Measurements from ENCODE around the gene KCTD7.
"Not testable (repeated sequence)": the region's sequence is repeated elsewhere in the genome, so short reads cannot be mapped to it uniquely, and the experiment has no call there.

KCTD7 gene

DNA sequence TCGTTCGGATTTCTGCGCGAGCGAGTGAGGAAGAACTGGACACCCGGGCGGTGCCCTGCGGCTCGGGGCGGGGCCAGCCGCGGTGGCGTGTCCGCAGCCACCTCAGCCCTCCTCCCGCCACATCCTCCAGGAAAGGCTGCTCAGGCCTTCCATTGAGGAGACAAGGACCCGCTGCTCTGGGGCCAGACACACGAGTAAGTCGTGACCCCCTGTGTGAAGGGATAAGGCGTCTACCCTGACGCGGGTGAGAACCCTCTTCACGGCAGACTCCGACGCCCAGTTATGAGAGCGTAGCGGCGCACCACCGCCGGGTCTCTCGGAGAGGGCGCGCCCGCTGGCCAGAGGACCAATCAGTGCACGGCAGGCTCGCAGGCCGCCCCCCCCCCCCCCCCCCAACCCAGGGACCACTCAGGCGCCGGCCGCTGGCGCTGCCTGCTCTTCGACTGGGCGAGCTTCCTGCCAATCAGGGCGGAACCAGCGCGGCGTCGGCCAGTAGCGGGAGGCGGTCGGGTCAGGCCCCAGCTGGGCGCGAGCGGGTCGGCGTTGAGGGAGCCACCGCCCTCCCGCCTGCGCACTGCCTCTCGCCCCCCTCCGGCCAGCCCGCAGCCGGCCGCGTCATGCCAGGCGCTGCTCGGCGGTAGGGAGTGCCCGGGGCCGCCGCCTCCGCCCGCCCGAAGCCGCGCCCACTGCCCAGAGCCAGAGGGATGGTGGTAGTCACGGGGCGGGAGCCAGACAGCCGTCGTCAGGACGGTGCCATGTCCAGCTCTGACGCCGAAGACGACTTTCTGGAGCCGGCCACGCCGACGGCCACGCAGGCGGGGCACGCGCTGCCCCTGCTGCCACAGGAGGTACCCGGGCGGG, at the start of gene KCTD7:
TSS of gene KCTD7 (plus strand) at position 521 of the 861 bp plus-strand sequence. CDS start at position 705, 184 bp downstream.
- peak; percentile 99 for DNase-seq (ENCODE audit: low spot score)

DNA sequence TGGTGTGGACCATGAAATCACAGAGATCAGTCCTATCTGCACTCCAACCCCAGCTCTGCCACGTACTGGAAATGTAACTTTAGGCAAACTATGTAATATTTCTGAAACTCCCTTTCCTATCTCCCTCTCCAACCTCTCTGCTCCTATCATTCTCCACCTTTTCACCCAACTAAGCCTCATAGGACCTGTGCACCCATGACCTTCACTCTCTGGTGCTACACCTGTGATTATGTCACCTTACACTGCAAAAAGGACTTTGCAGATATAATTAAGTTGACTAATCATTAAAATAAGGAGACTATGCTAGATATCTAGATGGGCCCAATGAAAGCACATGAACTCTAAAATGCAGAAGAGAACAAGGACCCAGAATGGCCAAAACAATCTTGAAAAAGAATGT, 48.3 kb upstream of the KCTD7 start:
- not testable (repeated sequence) for DNase-seq (ENCODE audit: low spot score)

DNA sequence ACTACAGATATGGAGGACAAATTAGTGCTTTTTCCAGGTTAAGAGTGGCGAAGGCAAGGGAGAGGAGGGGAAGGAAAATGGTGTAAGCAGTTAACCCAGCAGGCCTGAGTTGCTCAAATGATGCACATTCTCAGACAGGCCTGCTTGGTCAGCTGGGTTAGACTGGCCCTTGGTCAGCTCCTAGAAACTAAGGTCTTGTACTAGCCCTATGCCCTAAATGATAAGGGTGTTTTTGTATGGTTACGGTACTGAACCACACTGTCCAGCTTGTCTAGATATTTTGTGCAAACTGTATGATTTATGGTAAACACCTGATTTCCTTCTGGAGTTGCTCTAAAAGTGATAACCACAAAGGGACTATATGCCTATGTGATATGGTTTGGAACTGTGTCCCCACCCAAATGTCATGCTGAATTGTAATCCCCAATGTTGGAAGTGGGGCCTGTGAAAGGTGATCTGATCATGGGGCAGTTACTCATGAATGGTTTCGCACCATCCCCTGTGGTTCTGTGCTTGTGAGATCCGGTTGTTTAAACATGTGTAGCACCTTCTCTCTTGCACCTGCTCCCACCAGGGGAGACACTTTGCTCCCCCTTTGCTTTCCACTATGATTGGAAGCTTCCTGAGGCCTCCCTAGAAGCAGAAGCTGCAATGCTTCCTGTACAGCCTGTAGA, 45.7 kb upstream of the KCTD7 start:
- not testable (repeated sequence) for DNase-seq (ENCODE audit: low spot score)

DNA sequence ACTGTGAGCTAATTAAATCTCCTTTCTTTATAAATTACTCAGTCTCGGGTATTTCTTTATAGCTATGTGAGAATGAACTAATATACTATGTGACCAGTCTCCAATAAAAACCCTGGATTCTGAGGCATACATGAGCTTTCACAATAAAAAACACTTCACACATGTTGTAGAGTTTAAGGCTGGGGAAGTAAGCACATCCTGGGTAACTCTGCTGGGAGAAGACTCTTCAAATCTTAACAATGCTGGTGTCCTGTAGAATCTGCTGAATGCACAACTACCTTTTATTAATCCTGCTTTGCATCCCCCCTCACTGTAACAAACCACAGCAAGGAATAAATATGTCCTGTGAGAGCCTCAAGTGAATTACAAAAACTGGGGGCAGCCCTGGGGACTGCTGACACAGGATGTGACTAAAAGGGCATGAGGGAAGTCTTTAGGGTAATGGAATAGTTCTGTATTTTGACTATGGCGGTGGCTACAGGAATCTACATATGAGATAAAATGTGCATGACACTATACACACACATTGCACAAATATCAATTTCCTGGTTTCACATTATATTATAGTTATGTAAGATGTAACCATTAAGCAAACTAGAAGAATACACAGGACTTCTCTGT, 45.1 kb upstream of the KCTD7 start:
- DNase-seq (ENCODE audit: low spot score): peak; percentile 16

DNA sequence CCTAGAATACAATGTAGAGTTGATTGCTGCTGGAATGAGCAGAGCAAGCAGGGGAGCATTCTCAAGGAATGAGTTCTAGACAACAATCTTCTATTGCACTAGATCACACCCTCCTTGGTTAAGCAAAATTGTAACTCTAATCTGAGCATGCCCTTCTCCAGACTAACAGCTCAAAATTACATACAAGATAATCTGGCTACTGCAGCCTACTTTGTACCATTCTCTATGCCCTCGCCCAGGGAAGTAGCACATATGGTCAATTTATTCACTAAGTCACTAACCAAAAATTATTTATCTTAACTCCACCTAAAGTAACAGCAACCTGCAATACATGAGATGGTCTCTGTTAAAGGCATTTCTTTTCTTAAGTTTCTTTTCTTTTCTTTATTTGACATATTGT, 42.5 kb upstream of the KCTD7 start:
- no peak for DNase-seq (ENCODE audit: low spot score)

DNA sequence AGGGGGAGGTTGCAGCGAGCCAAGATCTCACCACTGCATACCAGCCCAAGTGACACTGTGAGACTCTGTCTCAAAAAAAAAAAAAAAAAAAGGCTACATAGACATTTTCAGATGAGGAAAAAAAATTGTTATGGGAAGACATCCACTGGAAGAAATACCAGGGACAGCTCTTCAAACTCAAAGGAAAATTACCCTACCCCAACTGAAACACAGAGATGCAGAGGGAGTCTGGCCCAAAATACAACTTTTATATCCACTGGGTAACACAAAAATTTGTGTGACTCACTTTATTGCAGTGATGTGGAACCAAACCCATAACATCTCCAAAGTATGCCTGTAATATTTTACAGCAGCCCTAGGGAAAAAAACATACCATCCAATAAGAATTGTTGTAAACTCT, 40.5 kb upstream of the KCTD7 start:
- DNase-seq (ENCODE audit: low spot score): not testable (repeated sequence)

DNA sequence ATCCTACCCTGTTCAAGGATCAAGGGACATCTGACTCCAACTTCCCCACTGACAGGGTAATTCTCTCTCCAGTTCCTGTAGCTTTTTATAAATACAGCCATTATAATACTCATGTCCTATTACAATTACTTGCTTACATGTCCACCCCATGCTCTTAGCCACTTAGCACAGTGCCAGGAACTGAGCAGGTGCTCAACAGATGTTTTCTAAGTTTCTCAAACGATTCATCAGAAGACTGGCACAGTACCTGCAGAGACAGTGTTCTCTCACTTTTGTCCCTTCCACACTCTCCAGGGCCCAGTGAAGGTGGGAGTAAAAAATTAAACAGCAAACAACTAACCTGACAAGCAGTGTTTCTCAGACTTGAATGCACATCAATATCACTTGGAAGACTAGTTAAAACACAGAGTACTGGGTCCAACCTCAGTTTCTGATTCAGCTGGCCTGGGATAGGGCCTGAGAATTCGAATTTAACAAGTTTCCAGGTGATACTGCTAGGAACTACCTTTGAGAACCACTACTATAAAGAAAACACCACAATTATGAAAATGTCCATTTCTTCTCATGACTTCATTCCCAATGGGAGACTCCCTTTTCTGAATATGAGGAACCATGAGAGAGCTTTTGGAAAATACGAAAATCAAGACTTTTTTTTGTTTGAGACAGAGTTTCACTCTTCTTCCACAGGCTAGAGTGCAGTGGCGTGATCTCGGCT, 39.7 kb upstream of the KCTD7 start:
- DNase-seq (ENCODE audit: low spot score): not testable (repeated sequence)

DNA sequence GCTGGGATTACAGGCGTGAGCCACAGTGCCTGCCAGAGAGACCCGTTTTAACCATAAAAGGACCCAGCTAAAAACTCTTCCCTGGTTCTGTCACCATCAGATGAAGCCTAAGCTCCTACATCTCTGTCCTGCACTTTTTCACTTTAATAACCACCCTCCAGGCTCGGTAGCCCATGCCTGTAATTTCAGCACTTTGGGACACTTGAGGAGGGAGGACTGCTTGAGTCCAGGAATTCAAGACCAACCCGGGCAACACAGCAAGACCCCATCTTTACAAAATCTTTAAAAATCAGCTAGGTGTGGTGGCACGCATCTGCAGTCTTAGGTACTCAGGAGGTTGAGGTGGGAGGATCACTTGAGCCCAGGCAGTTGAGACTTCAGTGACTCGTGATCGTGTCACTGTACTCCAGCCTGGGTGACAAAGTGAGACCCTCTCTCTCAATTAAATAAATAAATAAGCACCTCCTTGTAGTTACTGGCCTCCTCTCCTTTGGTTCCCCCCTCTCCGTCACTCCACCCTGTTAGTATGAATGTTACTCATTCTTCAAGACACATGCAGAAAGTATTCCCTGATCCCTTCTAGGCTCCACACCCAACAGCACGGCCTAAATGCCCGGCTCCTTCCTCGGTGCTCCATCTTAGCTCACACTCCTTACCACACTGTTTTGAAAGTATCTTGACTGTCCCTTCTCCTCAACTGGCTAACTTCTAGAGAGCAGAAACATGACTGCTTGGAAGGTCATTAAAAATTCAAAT, 38.2 kb upstream of the KCTD7 start:
- DNase-seq (ENCODE audit: low spot score): not testable (repeated sequence)

DNA sequence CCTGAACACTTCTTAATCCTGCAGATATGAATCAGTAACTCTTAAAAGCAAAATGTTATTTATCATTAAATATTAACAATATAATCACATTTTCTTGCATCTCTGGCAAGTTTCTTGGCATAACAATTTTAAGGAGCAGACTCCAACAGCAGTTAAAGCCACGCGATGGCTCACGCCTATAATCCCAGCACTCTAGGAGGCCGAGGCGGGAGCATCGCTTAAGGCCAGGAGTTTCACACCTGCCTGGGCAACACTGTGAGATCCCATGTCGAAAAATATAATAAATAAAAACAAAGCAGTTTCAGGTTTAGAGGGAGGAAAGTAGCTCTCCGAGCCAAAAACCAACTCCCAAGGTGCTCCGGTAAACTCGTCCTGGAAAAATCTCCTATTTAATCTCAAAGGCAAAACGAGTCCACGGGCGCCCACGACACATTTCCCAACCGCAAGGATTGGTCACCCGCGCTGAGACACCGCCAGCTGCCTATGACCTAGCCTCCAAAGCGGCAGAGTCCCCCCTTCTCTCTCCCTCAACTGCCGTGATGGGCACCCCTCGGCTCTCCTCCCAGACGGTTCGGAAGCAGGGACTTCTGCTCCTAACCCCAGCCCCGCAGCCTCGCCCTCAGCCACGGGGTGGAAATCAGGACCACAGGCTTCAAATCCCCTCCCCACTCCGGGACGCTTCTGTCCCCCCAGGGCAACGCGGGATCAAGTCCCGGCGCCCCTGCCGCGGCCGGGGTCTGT, 37.5 kb upstream of the KCTD7 start:
- DNase-seq (ENCODE audit: low spot score): not testable (repeated sequence)

DNA sequence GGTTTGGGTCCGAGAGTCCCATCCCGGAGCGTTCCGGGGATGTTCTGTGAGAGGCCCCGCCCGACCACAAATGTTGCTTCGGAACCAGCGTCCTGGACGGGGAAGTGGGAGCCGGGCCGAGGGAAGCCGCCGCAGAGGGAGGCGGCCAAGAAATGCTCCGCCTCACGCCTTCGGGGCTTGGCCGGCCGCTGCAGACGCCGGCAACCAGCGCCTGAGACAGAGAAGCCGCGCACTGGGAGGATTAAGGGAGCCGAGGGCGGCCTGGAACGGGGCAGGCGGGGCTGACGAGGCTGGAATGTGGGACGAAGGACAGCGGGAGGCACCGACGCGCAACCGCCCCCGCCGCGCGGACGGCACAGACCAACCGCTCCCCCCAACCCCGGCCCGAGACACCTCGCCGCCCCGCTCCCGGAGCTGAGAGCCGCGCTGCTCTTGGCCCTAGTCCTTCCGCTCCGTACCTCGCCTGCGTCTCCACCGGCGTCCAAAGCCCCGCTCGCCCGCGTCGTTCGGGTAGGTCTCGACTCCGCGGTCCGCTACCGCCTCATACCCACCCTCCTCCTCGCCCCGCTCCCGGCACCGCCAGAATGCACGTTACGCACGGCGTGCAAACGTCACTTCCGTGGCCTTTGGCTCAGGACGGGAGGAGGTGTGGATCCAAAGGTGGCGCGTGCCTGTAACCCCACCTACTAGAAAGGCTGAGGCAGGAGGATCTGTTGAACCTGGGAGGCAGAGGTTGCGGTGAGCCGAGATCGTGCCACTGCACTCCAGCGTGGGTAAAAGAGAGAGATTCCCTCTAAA, 36.7 kb upstream of the KCTD7 start:
- peak; percentile 90 for DNase-seq (ENCODE audit: low spot score)

DNA sequence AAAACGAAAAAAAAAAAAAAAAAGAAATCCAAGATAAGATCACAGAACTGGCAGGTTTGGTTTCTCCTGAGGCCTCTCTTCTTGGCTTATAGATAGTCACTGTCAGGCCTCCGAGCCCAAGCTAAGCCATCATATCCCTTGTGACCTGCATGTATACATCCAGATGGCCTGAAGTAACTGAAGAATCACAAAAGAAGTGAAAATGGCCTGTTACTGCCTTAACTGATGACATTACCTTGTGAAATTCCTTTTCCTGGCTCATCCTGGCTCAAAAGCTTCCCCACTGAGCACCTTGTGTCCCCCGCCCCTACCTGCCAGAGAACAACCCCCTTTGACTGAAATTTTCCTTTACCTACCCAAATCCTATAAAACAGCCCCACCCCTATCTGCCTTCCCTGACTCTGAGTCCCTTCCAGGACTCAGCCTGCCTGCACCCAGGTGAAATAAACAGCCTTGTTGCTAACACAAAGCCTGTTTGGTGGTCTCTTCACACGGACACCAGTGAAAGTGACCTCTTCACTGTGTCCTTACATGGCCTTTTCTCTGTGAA, 36.0 kb upstream of the KCTD7 start:
- DNase-seq (ENCODE audit: low spot score): not testable (repeated sequence)

DNA sequence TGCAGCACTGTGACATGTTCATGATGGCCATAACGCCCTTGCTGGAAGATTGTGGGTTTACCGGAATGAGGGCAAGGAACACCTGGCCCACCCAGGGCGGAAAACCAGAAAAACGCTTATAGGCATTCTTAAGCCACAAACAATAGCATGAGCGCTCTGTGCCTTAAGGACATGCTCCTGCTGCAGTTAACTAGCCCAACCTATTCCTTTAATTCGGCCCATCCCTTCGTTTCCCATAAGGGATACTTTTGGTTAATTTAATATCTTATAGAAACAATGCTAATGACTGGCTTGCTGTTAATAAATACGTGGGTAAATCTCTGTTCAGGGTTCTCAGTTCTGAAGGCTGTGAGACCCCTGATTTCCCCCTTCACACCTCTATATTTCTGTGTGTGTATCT, 34.6 kb upstream of the KCTD7 start:
- DNase-seq (ENCODE audit: low spot score): not testable (repeated sequence)

DNA sequence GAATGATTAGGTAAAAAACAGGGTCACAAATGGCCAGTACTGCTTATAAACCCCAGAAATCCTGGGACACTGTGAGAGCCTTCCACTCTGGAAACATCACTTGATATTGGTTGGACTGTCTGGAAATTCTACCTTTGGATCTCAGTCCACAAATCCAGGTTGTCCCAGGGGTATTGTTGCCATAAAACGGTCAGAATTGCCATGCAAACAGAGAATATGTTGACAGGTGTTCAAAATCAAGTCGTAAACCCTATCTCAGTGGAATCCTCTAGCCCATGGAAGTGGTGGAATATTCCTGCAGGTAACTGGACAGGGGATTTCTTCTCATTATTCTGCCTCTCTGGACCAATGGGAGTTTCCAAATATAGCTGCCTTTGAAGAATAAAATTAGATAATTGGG, 31.2 kb upstream of the KCTD7 start:
- no peak for DNase-seq (ENCODE audit: low spot score)

DNA sequence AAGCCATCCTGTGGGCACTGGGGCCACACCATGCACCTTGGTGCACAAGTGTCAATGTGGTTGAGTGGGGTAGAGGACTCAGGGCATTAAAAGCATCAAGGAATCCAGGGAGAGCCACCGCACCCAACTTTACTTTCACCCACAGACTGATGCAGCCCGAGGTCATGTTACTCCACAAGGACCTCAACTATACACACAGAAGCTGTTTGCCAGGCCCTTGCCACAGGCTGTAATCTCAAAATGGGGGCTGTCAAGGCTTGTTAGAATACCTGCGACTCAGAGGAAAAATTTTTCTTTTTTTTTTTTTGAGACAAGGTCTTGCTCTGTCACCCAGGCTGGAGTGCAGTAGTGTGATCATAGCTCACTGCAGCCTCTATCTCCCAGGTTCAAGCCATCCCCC, 26.5 kb upstream of the KCTD7 start:
- no peak for DNase-seq (ENCODE audit: low spot score)

DNA sequence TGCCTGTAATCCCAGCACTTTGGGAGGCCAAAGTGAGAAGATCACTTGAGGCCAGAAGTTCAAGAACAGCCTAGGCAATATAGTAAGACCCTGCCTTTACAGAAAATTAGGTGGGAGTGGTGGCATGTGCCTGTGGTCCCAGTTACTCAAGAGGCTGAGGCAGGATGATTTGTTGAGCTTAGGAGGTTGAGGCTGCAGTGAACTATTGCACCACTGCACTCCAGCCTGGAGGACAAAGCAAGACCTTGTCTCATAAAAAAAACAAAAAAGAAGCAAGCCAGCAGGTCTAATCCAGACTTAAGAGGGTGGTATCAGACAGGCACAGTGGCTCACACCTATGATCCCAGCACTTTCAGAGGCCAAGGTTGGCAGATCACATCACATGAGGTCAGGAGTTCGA, 24.5 kb upstream of the KCTD7 start:
- DNase-seq (ENCODE audit: low spot score): no peak

DNA sequence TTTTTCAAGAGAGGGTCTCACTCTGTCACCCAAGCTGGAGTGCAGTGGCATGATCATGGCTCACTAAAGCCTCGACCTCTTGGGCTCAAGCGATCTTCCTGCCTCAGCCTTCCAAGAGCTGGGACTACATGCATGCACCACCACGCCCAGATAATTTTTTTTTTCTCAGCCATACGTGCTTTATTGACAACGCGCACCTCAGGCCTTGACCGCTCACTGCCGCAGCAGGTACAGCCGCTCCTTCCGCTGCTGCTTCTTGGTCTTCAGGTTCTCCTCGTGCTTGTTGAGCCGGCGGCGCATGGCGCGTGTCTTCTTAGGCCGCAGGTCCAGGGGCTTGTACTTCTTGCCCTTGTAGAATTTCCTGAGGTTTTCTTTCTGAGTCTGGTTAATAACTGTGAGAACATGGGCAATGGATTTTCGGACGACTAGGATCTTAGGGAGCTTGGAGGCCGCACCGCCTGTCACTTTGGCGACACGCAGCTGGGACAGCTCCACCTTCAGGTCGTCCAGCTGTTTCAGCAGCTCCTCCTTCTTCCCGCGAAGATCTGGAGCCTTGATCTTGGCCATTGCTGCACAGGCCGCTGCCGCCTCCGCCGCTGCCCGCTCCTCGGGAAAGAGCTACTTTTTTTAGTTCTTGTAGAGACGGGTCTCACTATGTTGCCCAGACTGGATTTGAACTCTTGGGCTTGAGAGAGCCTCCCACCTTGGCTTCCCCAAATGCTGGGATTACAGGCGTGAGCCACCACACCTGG, 22.0 kb upstream of the KCTD7 start:
- not testable (repeated sequence) for DNase-seq (ENCODE audit: low spot score)

DNA sequence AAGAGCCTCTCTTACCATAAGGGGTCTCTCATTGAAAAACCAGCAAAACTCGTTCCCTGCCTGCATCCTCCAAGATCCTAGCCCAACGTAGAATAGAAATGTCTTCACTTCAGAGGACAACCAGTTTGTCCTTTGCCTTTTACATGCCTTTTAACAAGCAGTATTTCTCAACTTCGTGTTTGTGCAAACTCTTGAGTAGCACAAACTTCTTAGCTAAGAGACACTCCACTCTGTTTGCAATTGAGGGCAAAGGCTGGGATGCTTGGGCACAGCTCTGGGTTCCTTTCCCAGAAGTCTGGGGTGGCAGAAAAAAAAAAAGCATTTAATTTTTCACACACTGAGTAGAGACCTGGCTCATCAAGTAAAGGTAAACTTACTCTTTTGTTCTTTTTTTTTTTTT, 19.5 kb upstream of the KCTD7 start:
- DNase-seq (ENCODE audit: low spot score): no peak

DNA sequence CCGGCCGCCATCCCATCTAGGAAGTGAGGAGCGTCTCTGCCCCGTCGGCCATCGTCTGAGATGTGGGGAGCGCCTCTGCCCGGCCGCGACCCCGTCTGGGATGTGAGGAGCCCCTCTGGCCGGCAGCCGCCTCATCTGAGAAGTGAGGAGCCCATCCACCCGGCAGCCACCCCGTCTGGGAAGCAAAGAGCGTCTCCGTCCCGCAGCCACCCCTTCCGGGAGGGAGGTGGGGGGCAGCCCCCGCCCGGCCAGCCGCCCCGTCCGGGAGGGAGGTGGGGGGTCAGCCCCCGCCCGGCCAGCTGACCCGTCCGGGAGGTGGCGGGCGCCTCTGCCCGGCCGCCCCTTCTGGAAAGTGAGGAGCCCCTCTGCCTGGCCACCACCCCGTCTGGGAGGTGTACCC, 14.1 kb upstream of the KCTD7 start:
- DNase-seq (ENCODE audit: low spot score): not testable (repeated sequence)

DNA sequence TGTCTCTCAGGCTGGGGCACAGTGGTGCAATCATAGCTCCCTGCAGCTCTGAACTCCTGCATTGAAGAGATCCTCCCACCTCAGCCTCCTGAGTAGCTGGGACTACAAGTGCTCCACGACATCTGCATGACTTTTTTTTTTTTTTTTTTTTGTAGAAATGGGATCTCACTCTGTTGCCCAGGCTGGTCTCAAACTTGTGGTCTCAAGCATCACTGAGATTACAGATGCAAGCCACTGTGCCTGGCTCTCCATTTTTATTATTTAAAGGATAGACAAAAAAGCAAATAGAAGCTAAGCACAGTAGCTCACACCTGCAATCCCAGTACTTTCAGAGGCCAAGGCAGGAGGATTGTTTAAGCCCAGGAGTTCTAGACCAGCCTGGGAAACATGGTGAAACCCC, 13.0 kb upstream of the KCTD7 start:
- DNase-seq (ENCODE audit: low spot score): no peak
